DMS114 treated with DMSO at 0.1 percent for 48 hours (cell line): ENCODE measurements around the gene TMEM47.

ENCODE experiments used
- DNase-seq: peaks from one replicate; lab custom pipeline; 2025; ENCODE audit not compliant: unreplicated experiment; lab: John Stamatoyannopoulos, UW

The TMEM47 gene

DNA sequence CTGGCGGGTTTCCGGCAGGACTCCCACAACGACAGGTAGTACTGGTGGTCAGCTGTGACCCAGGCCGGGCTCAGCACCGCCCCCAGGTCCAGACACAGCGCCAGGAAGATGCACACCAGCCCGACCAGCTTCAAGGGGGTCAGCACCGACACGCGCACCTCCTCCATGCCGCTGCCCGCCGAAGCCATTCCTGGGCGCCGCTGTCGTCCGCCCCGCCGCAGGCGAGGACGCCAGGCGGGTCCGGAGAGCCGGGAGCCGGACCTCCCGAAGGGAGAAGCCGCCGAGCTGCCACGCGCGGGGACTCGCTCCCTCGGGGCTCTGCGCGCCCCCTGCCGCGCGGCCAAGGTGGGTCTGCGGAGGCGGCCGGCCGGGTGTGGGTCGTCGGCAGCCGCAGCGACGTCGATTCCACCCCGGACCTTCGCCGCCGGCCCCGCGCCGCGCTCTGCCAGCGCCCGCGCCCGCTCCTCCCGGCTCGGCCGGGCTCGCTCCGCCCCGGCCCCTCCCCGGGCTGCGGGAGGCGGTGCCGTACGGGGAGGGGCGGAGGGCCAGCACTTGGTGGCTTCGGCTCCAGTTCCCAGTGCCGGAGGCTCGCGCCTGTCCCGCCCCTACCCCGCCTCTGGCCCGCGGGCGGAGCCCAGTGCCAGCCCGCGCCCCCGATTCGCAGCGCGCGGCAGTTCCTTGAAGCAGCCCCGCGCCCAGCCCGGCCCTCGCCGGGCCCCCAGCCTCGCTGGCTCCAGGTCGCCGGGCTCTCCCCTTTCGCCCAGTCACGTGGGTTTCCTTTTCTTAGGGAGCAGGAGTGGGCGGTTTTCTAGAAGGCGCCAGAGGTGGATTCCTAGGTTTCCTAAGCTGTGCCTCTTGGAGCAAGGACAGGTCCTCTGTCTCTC lies at the start of gene TMEM47:
Gene TMEM47, minus strand, starts transcription at position 444 of the 884 bp plus-strand sequence. Its CDS starts 256 bp downstream, at position 188.
- DNase-seq = no peak

DNA sequence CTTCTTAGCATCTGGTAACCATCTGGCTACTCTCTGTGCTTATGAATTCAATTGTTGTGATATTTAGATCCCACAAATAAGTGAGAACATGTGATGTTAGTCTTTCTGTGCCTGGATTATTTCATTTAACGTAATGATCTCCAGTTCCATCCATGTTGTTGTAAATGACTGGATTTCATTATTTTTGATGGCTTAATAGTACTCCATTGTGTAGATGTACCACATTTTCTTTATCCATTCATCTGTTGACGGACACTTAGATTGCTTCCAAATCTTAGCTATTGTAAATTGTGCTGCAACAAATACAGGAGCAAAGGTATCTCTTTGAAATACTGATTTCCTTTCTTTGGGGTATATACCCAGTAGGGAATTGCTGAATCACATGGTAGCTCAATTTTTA lies 30.0 kb upstream of the TMEM47 start:
- DNase-seq = no peak

DNA sequence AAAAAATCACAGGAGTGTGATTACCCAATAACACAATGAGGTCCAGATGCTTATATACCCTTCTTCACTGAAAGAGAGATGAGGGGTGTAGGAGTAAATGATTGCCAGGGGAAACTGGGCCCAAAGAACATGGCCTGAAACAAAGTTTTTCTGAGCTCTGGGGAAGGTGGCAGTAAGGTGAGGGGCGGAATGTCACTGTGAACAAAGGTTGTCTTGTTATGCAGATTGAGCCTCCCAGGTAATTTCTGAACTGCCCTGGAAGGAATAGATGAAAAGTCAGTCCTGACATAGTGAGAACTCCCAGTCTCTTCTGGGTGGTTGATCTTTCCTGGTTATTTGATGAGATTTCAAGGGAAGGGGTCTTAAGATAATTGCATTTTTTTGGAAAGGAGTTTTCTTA lies 2.5 kb upstream of the TMEM47 start:
- DNase-seq = no peak

DNA sequence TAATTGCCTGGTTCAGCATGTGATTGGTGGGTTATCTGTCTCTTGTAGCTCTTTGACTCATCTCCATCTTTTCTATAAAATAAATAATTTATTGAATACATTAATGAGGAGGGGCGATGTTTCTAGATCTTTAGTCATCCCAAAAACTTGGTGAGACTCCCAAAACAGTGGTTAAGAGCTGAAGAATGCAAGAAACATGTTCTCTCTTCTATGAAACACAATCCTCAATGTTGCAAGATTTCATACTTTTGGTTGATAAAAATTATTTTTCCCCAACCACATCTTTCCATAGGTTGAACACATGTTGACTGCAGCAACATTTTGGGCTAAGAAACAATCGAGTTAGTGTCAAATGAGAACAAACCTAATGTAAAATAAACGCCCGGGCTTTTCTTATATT lies 1.2 kb upstream of the TMEM47 start:
- no peak for DNase-seq

DNA sequence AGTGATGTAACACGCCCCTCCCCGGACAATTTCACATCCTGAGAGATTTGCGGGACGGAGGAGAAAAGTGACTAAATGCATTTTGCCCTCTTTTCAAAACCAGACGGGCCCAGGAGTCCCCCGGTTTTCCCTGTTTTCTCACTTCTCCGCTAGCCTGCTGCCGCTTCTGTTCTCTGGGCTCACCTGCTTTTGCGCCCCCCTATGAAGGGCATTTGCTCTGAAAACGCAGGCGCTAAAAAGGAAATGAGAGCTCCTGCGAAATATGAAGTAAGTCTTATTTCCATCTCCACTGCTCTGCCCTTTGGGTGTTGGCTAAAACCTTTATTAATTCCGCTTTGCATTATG lies 613 bp upstream of the TMEM47 start:
- no peak for DNase-seq

DNA sequence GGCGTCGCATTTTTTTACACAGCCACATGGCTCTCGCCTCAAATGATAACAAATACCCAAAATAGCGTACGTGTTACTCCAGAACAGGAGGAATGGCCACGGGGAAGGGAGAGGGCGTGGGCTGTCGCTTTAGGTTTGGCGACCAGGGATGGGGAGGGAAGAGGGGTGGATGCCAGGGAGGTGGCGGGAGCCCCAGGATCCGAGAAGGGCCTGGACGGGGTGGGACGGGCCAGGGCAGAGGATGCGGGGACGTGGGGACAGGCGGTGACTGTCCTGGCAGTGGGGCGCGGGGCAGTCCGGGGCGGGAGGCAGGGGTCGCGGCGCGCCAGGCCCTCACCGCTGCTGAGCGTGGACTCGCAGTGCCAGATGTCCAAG lies 631 bp downstream of the TMEM47 start:
- no peak for DNase-seq

DNA sequence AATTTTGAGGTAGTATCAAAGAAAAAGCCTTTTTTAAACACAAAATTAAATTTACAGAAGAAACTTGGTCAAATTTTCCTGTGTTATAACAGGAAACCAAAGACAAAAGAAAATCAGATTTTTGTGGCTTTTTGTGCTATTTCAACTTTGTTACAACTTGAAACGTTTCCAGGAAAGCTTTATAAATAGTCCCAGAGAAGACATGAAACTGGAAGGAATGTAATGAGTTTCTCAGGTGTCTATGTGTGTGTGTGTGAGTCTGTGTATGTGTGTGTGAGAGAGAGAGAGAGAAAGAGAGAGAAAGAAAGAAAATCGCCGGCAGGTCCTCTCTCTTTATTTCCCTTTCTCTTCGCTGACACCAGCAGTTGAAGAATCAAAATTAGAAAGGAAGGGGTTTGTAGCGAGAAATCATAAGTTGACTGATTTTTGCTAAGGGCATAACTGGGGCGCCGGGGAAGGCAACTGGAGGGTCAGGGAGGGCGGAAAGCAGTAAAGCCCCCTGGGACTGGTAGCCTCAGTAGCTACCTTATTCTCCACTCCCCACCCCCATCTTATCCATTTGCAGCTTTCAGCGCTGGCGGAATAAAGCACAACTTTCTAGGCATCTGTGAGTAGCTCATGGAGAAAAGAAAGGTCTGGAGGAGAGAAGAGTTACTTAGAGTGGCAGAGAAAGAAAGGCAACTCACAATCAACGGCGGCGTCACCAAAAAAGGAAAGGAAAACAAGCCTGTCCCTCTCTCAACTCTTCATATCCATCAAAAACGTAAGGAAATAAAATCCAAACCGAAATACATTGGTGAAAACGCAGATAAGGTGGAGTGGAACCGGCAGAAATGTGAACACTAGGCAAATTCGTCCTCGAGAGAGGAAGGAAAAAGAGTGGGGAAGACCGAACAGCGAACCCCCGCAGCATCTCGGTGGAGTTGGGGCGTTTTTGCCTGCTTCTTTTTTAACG lies 1.3 kb downstream of the TMEM47 start:
- no peak for DNase-seq

DNA sequence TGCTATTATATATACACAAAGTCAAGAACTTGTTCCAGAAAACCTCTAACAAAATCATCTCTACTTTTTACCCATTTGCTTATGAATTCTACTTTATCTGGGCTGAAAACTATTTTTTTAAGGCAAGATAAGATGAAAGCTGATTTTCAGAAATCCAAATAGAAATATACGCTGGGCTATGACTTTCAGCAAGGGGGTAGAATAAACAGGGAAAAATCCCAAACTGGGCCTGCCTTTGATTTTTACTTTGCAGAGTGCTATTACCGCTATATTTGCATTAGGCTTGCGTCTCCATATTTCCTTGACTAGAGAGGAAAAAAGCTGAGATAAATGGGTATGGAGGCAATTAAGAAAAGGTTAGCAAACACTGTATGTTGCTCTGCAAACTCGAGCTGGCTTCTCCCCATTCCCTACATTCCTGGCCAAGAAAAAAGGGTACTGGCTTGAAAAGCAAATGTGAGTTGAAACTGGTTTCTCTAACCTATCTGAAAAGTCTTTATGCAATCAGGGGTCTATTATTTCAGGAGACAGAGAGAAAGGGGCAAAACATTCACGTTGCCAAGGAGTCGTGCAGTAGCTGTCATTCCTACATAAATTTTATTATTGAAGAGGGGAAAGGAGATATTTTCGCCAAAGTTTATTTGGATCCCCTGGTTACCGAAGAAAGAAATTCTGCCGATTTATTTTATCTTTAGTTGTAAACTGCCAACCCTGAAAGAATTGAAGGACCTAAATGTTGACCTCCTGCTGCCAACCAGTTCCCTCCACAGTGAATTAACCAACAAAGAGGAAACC lies 2.2 kb downstream of the TMEM47 start:
- no peak for DNase-seq

DNA sequence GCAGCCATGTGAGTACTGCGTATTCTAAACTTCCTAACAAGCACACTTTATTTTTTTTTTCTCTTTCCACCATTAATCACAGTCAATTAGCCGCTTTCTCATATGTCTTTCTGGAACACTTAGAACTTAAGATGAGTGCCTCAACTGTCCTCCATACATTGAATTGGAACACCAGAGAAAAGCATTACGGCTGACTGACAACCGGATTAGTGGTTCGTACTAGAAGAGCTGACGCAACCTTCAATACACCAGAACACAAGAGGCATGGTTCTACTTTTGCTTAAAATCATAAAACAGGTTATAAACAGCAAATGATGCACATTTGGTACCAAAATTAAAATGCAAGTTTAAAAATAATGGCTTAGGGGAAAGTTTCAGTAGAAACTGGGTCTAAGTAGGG lies 3.3 kb downstream of the TMEM47 start:
- DNase-seq = no peak

DNA sequence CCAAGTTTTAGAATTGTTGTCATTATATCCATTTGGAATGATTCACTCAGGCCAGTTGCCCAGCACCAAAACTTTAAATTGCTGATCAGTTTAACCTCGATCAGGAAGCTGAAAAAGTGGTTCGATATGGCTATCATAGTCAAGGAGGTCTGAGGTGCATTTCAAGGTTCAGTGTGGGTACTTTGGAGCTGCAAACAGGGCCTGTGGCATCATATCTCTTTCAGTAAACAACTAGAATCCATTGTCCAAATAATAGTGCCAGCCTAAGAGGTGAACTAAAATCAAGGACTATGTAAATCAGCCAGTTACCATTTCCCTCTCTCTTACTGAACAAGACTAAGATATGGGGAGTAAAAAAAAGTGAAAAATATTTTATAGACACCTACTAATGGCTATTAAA lies 14.2 kb downstream of the TMEM47 start:
- DNase-seq = no peak

DNA sequence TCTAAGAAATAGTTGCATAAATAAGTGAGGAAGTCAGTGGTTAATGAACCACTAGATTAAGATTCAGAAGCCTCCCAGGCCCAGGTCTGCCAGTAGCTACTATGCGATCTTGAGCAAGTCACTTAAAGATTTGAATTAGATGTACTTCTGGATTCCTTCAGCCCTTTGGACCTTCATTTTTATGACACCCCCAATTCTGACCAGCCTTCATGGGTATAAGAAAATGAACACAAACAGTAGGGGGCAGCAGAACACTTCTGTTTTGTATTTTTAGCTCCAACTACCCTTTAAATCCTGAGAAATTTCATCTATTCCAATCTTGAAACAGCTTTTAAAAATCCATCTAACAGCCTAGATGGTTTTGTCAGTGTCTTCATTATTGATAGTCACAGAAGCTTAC lies 19.0 kb downstream of the TMEM47 start:
- peak; percentile 20 for DNase-seq

DNA sequence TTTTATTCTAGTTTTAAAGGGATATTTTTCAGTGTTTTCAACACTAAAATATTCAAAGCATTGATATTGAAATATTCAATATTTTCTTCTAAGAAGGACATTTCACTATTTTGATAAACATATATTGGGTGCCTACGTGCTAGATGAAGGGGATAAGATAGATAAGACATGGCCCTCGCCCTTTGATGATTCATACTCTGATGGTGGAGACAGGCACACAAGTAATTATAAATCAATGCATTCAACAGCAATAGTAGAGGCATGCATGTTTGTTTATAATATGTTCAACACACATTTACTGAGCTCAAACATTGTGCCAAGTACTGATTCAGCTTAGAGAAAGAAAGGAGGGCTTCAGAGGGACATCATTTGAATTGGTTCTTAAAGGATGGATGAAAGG lies 22.7 kb downstream of the TMEM47 start:
- no peak for DNase-seq

DNA sequence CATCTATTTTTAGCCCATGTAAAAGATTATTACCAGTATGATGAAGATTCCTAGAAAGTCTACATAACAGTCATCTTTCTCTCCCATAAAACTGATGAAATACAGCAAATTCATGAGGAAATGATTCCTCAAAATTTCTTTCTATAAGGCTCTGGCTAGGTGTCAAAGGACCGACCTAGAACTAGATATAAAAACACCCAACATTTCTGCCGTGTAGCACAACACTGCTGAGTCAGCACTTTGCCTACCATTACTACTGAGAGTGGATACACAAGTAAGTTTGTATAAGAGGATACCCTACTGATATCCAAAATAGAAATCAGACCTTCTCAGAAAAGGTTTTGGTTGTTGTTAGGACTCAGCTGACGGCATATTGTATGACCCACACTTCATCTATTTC lies 24.7 kb downstream of the TMEM47 start:
- DNase-seq = no peak

DNA sequence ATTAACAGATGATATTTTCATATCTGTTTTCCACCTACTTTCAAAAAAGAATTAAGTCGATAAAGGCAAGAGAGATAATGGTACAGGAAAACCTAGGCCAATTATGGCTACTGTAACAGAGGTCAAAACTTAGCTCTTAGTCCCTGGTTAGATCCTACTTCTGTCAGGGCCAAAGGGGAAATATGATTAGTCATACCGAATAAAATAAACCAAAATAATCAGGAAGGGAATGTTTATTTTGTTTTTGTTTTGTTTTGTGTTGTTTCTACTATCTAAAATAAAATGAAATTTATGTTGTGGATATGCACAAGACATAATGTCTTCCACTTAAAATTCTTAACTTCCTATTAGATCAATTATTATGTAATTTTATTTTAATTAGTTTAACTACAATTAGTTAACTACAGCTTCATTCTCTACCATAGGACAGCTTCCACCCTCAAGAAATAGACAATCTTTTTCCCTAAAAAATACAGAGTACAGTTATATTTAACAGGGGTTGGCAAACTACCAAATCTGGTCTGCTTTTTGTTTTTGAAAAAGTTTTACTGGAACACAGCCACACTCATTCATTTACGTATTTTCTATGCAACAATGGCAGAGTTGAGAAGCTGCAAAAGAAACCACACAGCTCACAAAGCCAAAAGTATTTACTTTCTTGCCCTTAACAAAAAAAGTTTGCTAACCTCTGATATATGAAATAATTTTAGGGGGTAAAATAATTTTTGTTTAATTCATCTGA lies 25.4 kb downstream of the TMEM47 start:
- DNase-seq = no peak

DNA sequence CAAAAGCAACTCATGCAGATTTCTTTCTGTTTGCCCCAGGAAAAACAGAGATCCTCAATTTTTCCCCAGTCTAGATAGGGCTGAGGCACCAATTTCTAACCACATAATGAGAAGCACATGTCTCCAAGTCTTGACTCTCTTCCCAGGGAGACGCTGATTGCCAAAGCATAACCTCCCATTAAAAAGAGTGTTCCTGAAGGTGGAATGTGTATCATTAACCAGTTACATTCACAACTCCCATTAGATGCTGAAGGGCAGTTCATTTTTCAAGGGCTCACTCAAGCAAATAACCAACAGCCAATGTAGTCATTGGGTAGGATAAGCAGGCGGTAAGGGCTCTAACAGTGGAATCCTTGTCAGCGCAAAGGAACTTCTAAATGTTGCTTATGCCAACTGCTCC lies 27.5 kb downstream of the TMEM47 start:
- no peak for DNase-seq

DNA sequence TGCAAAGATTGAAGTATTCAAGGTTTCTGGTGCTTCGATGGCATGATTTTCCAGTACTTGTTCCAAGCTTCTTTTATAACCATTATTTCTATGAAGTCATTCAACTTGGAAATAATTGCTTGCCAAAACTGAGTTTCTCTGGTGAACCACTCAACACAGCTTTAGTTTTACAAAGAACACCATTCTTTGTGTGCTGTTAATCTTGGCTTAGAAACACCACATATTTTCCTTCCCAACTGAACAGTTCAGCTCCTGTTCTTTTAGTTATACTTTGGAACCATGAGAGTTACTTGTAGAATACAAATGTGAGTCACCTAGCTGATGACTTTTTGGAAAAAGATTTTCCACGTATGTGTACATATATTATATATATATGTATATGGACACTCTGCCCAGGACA lies 32.7 kb downstream of the TMEM47 start:
- no peak for DNase-seq

DNA sequence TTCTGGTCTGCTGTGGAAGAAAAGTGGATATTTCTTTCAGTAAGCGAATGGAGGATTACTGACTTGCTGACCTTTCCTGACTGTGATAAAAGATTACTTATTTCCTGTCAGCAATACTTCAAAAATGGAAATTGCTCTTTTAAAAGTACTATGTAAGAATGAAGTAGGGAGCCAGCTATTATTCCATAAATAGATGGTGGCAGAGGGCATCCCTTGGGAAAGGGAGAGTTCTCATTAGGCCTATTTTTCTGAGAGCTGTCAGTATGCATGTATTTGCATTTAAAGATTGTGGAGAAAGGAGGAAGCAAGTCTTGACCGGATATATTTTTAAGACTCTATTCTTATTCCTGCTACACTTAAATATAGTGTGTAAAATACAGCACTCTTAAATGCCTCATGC lies 37.2 kb downstream of the TMEM47 start:
- DNase-seq = no peak

DNA sequence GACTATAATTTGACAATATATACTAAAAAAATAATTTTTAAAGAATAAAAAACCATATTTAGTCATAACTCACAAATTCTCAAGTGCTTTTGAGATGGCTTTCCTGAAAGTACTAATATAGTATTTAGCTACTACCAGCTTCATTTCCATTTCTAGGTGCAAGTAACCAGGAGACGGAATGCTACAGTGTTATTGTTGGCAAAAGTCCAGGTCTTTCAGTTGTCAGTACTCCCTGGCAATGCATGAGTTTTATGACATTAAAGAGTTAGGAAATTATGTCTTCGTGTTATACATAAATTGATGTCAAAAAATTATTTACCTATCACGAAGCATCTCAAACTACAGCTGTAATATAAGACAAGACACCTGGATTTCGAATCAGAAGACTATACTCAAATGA lies 45.0 kb downstream of the TMEM47 start:
- no peak for DNase-seq

DNA sequence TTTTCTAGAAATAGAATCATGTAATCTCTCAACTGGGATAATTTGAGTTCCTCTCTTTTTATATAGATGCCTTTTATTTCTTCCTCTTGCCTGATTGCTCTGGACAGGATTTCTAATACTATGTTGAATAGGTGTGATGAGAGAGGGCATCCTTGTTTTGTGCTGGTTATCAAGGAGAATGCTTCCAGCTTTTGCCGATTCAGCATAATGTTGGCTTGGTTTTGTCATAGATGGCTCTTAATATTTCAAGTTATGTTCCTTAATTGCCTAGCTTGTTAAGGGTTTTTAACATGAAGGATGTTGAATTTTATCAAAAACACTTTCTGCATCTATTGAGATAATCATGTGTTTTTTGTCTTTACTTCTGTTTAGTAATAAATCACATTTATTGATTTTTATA lies 58.7 kb downstream of the TMEM47 start:
- no peak for DNase-seq

DNA sequence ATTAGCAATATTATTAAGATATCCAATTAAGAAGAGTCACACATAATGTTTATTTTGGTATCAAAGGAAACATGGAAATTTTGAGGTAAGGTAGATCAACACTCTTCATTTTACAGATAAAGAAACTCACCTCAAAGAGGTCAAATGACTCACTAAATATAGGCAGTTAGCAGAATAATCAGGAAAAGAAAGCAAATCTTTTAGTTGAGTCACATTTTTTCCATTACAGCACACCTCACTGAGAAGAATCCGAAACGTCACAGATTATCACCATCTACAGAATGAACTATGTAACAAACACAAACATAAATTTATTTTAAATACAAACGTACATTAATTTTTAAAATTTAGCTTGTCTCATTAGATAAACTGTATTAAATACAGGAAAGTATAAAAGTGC lies 70.1 kb downstream of the TMEM47 start:
- no peak for DNase-seq
